Neural progenitor cell (in vitro differentiated cells): ENCODE results near the gene SDE2. TPM values are rescaled to one million over a fixed set of nuclear protein-coding genes. Genes with fewer than 3 reads are reported as not detected.

Experiments used
- DNase-seq: peaks from one replicate; pipeline ENCODE4 v3.0.0-alpha.2; 2016; ENCODE audit warnings: low spot score
- H2AFZ ChIP-seq: fragments of 200-600 bp; sonication (generic); replicated peaks from 2 replicates; pipeline ENCODE4 v1.6.1; 2016; ENCODE audit warnings: antibody characterized with exemption
- H3F3A ChIP-seq: fragments of 200-600 bp; sonication (generic); 2 replicates; pipeline ENCODE4 v1.6.1; 2016; ENCODE audit warnings: antibody characterized with exemption, low read depth
- H3K27ac ChIP-seq: fragments of 200-600 bp; sonication (generic); 2 replicates; pipeline ENCODE4 v1.5.1; 2016; ENCODE audit warnings: mild to moderate bottlenecking
- H3K27me3 ChIP-seq: fragments of 200-600 bp; sonication (generic); 2 replicates; pipeline ENCODE4 v1.6.1; 2016; ENCODE audit warnings: mild to moderate bottlenecking, moderate library complexity
- H3K36me3 ChIP-seq: fragments of 200-600 bp; sonication (generic); 2 replicates; pipeline ENCODE4 v1.5.1; 2016
- H3K4me1 ChIP-seq: fragments of 200-600 bp; sonication (generic); 2 replicates; pipeline ENCODE4 v1.6.1; 2016; ENCODE audit warnings: mixed run types
- H3K4me2 ChIP-seq: fragments of 200-600 bp; sonication (generic); 2 replicates; pipeline ENCODE4 v1.6.1; 2016
- H3K4me3 ChIP-seq: fragments of 200-600 bp; sonication (generic); 2 replicates; pipeline ENCODE4 v1.5.1; 2016
- H3K79me2 ChIP-seq: fragments of 200-600 bp; sonication (generic); 2 replicates; pipeline ENCODE4 v1.6.1; 2016; ENCODE audit warnings: low read depth
- H3K9ac ChIP-seq: fragments of 200-600 bp; sonication (generic); 2 replicates; pipeline ENCODE4 v1.6.1; 2016
- H3K9me3 ChIP-seq: fragments of 200-600 bp; sonication (generic); 2 replicates; pipeline ENCODE4 v1.5.1; 2016; ENCODE audit warnings: low read depth
- H4K20me1 ChIP-seq: fragments of 200-600 bp; sonication (generic); 2 replicates; pipeline ENCODE4 v1.6.1; 2016; ENCODE audit warnings: low read depth
- H3K27ac Mint-ChIP-seq: 3 replicates; pipeline ENCODE4 v1.8.0; 2021; ENCODE audit warnings: mixed read lengths
- H3K27me3 Mint-ChIP-seq: 2 replicates; pipeline ENCODE4 v1.8.0; 2022; ENCODE audit warnings: low read depth, mild to moderate bottlenecking, inconsistent platforms, moderate library complexity, mixed read lengths; ENCODE audit not compliant: insufficient read depth
- H3K36me3 Mint-ChIP-seq: 3 replicates; pipeline ENCODE4 v1.8.0; 2021; ENCODE audit warnings: mixed read lengths
- H3K4me1 Mint-ChIP-seq: 3 replicates; pipeline ENCODE4 v1.8.0; 2021; ENCODE audit warnings: mixed read lengths
- H3K4me3 Mint-ChIP-seq: 3 replicates; pipeline ENCODE4 v1.8.0; 2021; ENCODE audit warnings: mild to moderate bottlenecking, moderate library complexity, mixed read lengths
- H3K9me3 Mint-ChIP-seq: 3 replicates; pipeline ENCODE4 v1.8.0; 2020; ENCODE audit warnings: mixed read lengths
- CTCF ChIP-seq: fragments of 200-600 bp; sonication (generic); IDR thresholded peaks from 2 replicates; pipeline ENCODE4 v1.5.1; 2017; ENCODE audit warnings: antibody characterized with exemption, mild to moderate bottlenecking
- EZH2 ChIP-seq: fragments of 200-600 bp; sonication (generic); IDR thresholded peaks from 2 replicates; pipeline ENCODE4 v1.6.1; 2017; ENCODE audit warnings: antibody characterized with exemption, mild to moderate bottlenecking, moderate library complexity
- EZH2phosphoT487 ChIP-seq: fragments of 200-600 bp; sonication (generic); IDR thresholded peaks from 2 replicates; pipeline ENCODE4 v1.6.1; 2017; ENCODE audit warnings: antibody characterized with exemption
- total RNA-seq: library from RNA; depleted of rRNA; stranded (reverse); fragments of >200 nt; gene quantifications from 2 replicates; pipeline ENCODE4 v1.2.3, GENCODE V29; 2015; ENCODE audit warnings: low replicate concordance

SDE2 gene
- total RNA-seq, 1 donor from 2014 or later: 29.2 TPM

- H3K27ac Mint-ChIP-seq: no peak overlapping the region
- Histone ChIP-seq H4K20me1 (no peaks in the 10 kb centered on the region), H3K36me3 (peaks cover 37% of the 10 kb centered on the region), H3K9ac (no peak overlapping the region), H3K27me3 (no peaks in the 10 kb centered on the region), H3K9me3 (no peaks in the 10 kb centered on the region), H3K4me2 (no peak overlapping the region), H3K27ac (no peak overlapping the region), H3K79me2 (peaks cover 17% of the 10 kb centered on the region), H2AFZ (no peak overlapping the region), H3F3A (peaks cover 8% of the 10 kb centered on the region), H3K4me3 (no peak overlapping the region), H3K4me1 (no peaks in the 10 kb centered on the region)
- peak; percentile 35 for DNase-seq
- H3K27me3 Mint-ChIP-seq: no peaks in the 10 kb centered on the region
- peaks cover 14% of the 10 kb centered on the region for H3K36me3 Mint-ChIP-seq
- H3K4me3 Mint-ChIP-seq: no peak overlapping the region
- TF ChIP-seq CTCF (peak; percentile 80), EZH2 (no peak)
- H3K4me1 Mint-ChIP-seq: no peaks in the 10 kb centered on the region
- peaks cover under 1% of the 10 kb centered on the region for H3K9me3 Mint-ChIP-seq
Measured at GRCh38 chr1:225987491-225988316, 11.4 kb downstream of the SDE2 start.

GRCh38 chr1:225981714-225982113, 17.4 kb downstream of the SDE2 start:
- H3K27ac Mint-ChIP-seq: no peak overlapping the region
- peaks cover 2% of the 10 kb centered on the region for H3K27me3 Mint-ChIP-seq

GRCh38 chr1:225980005-225980836, 18.9 kb downstream of the SDE2 start:
- H3K27me3 ChIP-seq: no peaks in the 10 kb centered on the region
- no peak overlapping the region for H3K4me2 ChIP-seq
- no peaks in the 10 kb centered on the region for H4K20me1 ChIP-seq
- Mint-ChIP-seq H3K4me3 (no peak overlapping the region), H3K27me3 (peaks cover 2% of the 10 kb centered on the region), H3K4me1 (peaks cover 3% of the 10 kb centered on the region), H3K9me3 (peaks cover 13% of the 10 kb centered on the region), H3K36me3 (peaks cover 28% of the 10 kb centered on the region), H3K27ac (no peak overlapping the region)
- no peak overlapping the region for H3K4me3 ChIP-seq
- TF ChIP-seq EZH2phosphoT487: no peak
- TF ChIP-seq EZH2: no peak
- no peak for TF ChIP-seq CTCF
- no peaks in the 10 kb centered on the region for H3K4me1 ChIP-seq
- no peaks in the 10 kb centered on the region for H3K79me2 ChIP-seq
- H3F3A ChIP-seq: peaks cover 3% of the 10 kb centered on the region
- H2AFZ ChIP-seq: no peak overlapping the region
- H3K36me3 ChIP-seq: peaks cover 22% of the 10 kb centered on the region
- H3K27ac ChIP-seq: no peak overlapping the region
- H3K9me3 ChIP-seq: no peaks in the 10 kb centered on the region
- DNase-seq: no peak
- no peak overlapping the region for H3K9ac ChIP-seq

More at GRCh38 chr1:225981714-225982113, 17.4 kb downstream of the SDE2 start:
- H3K36me3 Mint-ChIP-seq: peaks cover 29% of the 10 kb centered on the region
- no peak overlapping the region for H3K9ac ChIP-seq
- no peak for TF ChIP-seq EZH2
- H3K36me3 ChIP-seq: peaks cover 30% of the 10 kb centered on the region
- H3F3A ChIP-seq: peaks cover 3% of the 10 kb centered on the region
- no peak overlapping the region for H2AFZ ChIP-seq
- H3K4me3 ChIP-seq: no peak overlapping the region
- H3K4me1 ChIP-seq: no peaks in the 10 kb centered on the region
- peaks cover 13% of the 10 kb centered on the region for H3K9me3 Mint-ChIP-seq
- H3K9me3 ChIP-seq: no peaks in the 10 kb centered on the region
- H3K79me2 ChIP-seq: peaks cover 12% of the 10 kb centered on the region
- no peak overlapping the region for H3K27ac ChIP-seq
- no peak for DNase-seq
- no peaks in the 10 kb centered on the region for H4K20me1 ChIP-seq
- no peaks in the 10 kb centered on the region for H3K4me1 Mint-ChIP-seq
- H3K4me3 Mint-ChIP-seq: no peak overlapping the region
- no peaks in the 10 kb centered on the region for H3K27me3 ChIP-seq
- no peak overlapping the region for H3K4me2 ChIP-seq
